Caco-2 (cell line): Measurements from ENCODE around the gene ZNF503. TPM values are rescaled to one million over a fixed set of nuclear protein-coding genes. Genes with fewer than 3 reads are reported as not detected.
A peak's percentile ranks its signal among the peaks of the same experiment; 100 is the strongest.

Experiments
- BruUV-seq: library from RNA; stranded (reverse); fragments of 400-500 nt; replicated peaks from 2 replicates; lab custom pipeline; 2021; lab: Mats Ljungman, UMichigan
- CTCF ChIA-PET: fragments of 300-600 bp; sonication (Branson Sonifier 250); formaldehyde crosslinking; loops from one replicate; lab custom pipeline; 2022; ENCODE audit warnings: antibody characterized with exemption; lab: Charles Lee
- POLR2A ChIA-PET: fragments of 300-600 bp; sonication (Branson Sonifier 250); formaldehyde crosslinking; loops from one replicate; lab custom pipeline; 2022; ENCODE audit warnings: antibody characterized with exemption; lab: Charles Lee
- DNase-seq, 2 experiments: peaks; one replicate each; pipeline versions ENCODE4 v3.0.0 to v3.0.0-alpha.2; 2020 to 2022
- H3K27me3 ChIP-seq: replicated peaks from 2 replicates; pipeline ENCODE4 v1.6.0; 2011; ENCODE audit warnings: low read length; ENCODE audit not compliant: control insufficient read depth, insufficient read depth
- H3K36me3 ChIP-seq: 2 replicates; pipeline ENCODE4 v1.5.1; 2011; ENCODE audit warnings: low read length; ENCODE audit not compliant: control insufficient read depth, insufficient read depth
- H3K4me1 ChIP-seq: fragments of 250-450 bp; sonication (Bioruptor Pico); 2 replicates; pipeline ENCODE4 v1.5.1; 2020; ENCODE audit warnings: mild to moderate bottlenecking
- H3K4me3 ChIP-seq: 2 replicates; pipeline ENCODE4 v1.5.1; 2011; ENCODE audit warnings: low read depth, mild to moderate bottlenecking, control low read depth, low read length
- H3K9me3 ChIP-seq: fragments of 250-450 bp; sonication (Bioruptor Pico); 2 replicates; pipeline ENCODE4 v1.5.1; 2020; ENCODE audit warnings: mild to moderate bottlenecking, moderate library complexity
- H3K27ac Mint-ChIP-seq: one replicate; pipeline ENCODE4 v1.8.0; 2022; ENCODE audit warnings: mixed read lengths; ENCODE audit not compliant: unreplicated experiment
- H3K27me3 Mint-ChIP-seq: one replicate; pipeline ENCODE4 v1.8.0; 2022; ENCODE audit warnings: mixed read lengths; ENCODE audit not compliant: insufficient read depth, unreplicated experiment
- H3K36me3 Mint-ChIP-seq: one replicate; pipeline ENCODE4 v1.8.0; 2022; ENCODE audit warnings: mild to moderate bottlenecking, mixed read lengths; ENCODE audit not compliant: insufficient read depth, unreplicated experiment
- H3K4me1 Mint-ChIP-seq: one replicate; pipeline ENCODE4 v1.8.0; 2022; ENCODE audit warnings: low read depth, mixed read lengths; ENCODE audit not compliant: unreplicated experiment
- H3K4me3 Mint-ChIP-seq: one replicate; pipeline ENCODE4 v1.8.0; 2022; ENCODE audit warnings: mild to moderate bottlenecking, moderate library complexity, mixed read lengths; ENCODE audit not compliant: unreplicated experiment
- H3K9me3 Mint-ChIP-seq: one replicate; pipeline ENCODE4 v1.8.0; 2022; ENCODE audit warnings: mixed read lengths; ENCODE audit not compliant: unreplicated experiment
- intact Hi-C: fragments of 100-400 bp; cut with micrococcal nuclease; formaldehyde crosslinking; loops from one replicate; pipeline ENCODE4 v1.10.0; 2022; ENCODE audit not compliant: unreplicated experiment
- total RNA-seq: library from RNA; stranded (reverse); gene quantifications from 2 replicates; pipeline ENCODE4 v1.2.3, GENCODE V29; 2022
- TF ChIP-seq, protein P1 (sequence below), 2 experiments: fragments of 200-600 bp in 1 of 2; IDR thresholded peaks; 1 replicate in 1 of 2; 2 replicates in 1 of 2; pipeline versions ENCODE4 v1.5.1 to v1.8.0; 2011 to 2022; ENCODE audit warnings: antibody characterized with exemption in 1 of 2, control low read depth in 1 of 2, inconsistent platforms in 1 of 2, low read depth in 1 of 2, low read length in 1 of 2, mild to moderate bottlenecking in 1 of 2, moderate library complexity in 1 of 2; ENCODE audit not compliant: insufficient read depth in 1 of 2, severe bottlenecking in 1 of 2, unreplicated experiment in 1 of 2

ZNF503 gene
- total RNA-seq, 1 experiment from 2014 or later: 35.5 TPM

DNA sequence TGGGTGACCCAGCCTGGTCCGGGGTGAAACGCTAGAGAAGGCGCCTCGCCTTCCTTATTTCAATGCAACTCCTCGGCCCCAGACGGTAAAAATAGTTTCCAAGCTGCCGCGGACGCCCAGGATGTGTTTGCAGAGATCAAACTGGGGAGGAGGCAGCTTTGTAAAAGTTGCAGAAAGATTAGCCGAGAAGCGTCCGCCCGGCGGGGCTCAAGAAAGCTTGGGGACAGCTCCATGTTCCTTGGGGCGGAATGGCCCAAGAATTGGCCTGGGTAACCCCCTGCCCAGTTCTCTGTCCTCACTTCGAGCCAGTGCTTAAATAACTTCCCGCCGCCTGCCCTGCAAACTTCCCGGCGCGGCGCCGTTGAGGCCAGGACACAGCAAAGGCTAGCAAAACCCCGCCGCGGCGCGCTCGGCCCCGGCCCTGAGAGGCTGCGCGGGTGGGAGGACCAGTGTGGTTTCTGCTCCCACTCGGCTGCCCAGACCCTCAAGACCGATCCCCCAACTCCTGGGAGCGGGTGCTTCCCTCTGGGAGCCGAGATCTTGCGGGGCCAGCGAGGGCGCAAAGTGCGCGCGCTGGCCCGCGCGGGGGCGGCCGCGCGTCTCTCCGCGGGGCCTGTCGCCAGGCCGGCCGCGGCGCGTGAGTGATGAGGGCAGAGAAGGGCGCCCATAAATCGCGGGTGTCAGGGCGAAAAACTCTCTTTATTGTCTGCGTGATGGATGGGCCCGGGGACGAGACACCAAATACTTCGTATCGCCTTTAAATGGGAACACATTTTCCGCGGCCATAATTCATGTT lies 6.3 kb upstream of the ZNF503 start:
- Mint-ChIP-seq H3K36me3 (peaks cover 68% of the 10 kb centered on the region), H3K4me1 (peaks cover 14% of the 10 kb centered on the region), H3K27me3 (no peaks in the 10 kb centered on the region), H3K27ac (peak overlapping the region; percentile 79), H3K9me3 (no peaks in the 10 kb centered on the region), H3K4me3 (peak overlapping the region; percentile 92)
- TF ChIP-seq, protein P1, sequence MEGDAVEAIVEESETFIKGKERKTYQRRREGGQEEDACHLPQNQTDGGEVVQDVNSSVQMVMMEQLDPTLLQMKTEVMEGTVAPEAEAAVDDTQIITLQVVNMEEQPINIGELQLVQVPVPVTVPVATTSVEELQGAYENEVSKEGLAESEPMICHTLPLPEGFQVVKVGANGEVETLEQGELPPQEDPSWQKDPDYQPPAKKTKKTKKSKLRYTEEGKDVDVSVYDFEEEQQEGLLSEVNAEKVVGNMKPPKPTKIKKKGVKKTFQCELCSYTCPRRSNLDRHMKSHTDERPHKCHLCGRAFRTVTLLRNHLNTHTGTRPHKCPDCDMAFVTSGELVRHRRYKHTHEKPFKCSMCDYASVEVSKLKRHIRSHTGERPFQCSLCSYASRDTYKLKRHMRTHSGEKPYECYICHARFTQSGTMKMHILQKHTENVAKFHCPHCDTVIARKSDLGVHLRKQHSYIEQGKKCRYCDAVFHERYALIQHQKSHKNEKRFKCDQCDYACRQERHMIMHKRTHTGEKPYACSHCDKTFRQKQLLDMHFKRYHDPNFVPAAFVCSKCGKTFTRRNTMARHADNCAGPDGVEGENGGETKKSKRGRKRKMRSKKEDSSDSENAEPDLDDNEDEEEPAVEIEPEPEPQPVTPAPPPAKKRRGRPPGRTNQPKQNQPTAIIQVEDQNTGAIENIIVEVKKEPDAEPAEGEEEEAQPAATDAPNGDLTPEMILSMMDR (IDR thresholded peaks at IDR 0.05; ENCODE audit: insufficient read depth in 1 of 2, low read depth in 1 of 2, low read length in 1 of 2, severe bottlenecking in 1 of 2, unreplicated experiment in 1 of 2): no peak
- intact Hi-C loops: loop anchor here (10.0 kb wide), 4 partner anchors 217 to 1137 kb away; no protein-coding TSS in a partner anchor
- no TSS peak for BruUV-seq
- H3K36me3 ChIP-seq: no peaks in the 10 kb centered on the region
- CTCF ChIA-PET: no interaction called here
- no peaks in the 10 kb centered on the region for H3K27me3 ChIP-seq
- DNase-seq: no peak
- no peaks in the 10 kb centered on the region for H3K9me3 ChIP-seq
- POLR2A ChIA-PET: no interaction called here
- H3K4me3 ChIP-seq: peak overlapping the region; percentile 67; the same call in 1 of the 2 replicates
- peaks cover 15% of the 10 kb centered on the region for H3K4me1 ChIP-seq

- Mint-ChIP-seq H3K36me3 (peaks cover 73% of the 10 kb centered on the region), H3K4me1 (peaks cover 14% of the 10 kb centered on the region), H3K4me3 (peak overlapping the region; percentile 18), H3K27ac (no peak overlapping the region), H3K27me3 (no peaks in the 10 kb centered on the region), H3K9me3 (no peaks in the 10 kb centered on the region)
- Histone ChIP-seq H3K9me3 (no peaks in the 10 kb centered on the region), H3K4me3 (no peak overlapping the region), H3K27me3 (no peaks in the 10 kb centered on the region), H3K4me1 (peaks cover 15% of the 10 kb centered on the region), H3K36me3 (no peaks in the 10 kb centered on the region)
- intact Hi-C loops: loop anchor here (10.0 kb wide), 4 partner anchors 218 to 1138 kb away; no protein-coding TSS in a partner anchor
- TF ChIP-seq, protein P1 (IDR thresholded peaks at IDR 0.05; ENCODE audit: insufficient read depth in 1 of 2, low read depth in 1 of 2, low read length in 1 of 2, severe bottlenecking in 1 of 2, unreplicated experiment in 1 of 2): no peak
- ChIA-PET POLR2A (no interaction called here), CTCF (interaction anchor here (0.7 kb wide), 1 partner anchor 1614 kb away, joined by 3 read pairs; no protein-coding TSS in a partner anchor)
- no TSS peak for BruUV-seq
- DNase-seq: no peak
Measured at GRCh38 chr10:75407224-75407712, 5.7 kb upstream of the ZNF503 start.

GRCh38 chr10:75406462-75407223 lies 5.1 kb upstream of the ZNF503 start:
- Mint-ChIP-seq H3K4me3 (no peak overlapping the region), H3K27ac (no peak overlapping the region), H3K9me3 (no peaks in the 10 kb centered on the region), H3K4me1 (peaks cover 14% of the 10 kb centered on the region), H3K36me3 (peaks cover 80% of the 10 kb centered on the region), H3K27me3 (no peaks in the 10 kb centered on the region)
- Histone ChIP-seq H3K27me3 (no peaks in the 10 kb centered on the region), H3K9me3 (no peaks in the 10 kb centered on the region), H3K36me3 (no peaks in the 10 kb centered on the region), H3K4me1 (peaks cover 15% of the 10 kb centered on the region), H3K4me3 (no peak overlapping the region)
- ChIA-PET CTCF (interaction anchor here (0.7 kb wide), 1 partner anchor 1614 kb away, joined by 3 read pairs; no protein-coding TSS in a partner anchor), POLR2A (no interaction called here)
- intact Hi-C loops: loop anchor here (10.0 kb wide), 4 partner anchors 218 to 1138 kb away; no protein-coding TSS in a partner anchor
- TF ChIP-seq, protein P1 (IDR thresholded peaks at IDR 0.05; ENCODE audit: insufficient read depth in 1 of 2, low read depth in 1 of 2, low read length in 1 of 2, severe bottlenecking in 1 of 2, unreplicated experiment in 1 of 2): no peak
- BruUV-seq: no TSS peak
- DNase-seq: no peak
